GM19455 (cell line): Measurements from ENCODE around the gene ZNF618.

Source experiments
- ATAC-seq: cut with Tn5 transposase; IDR thresholded peaks from one replicate; pipeline ENCODE4 v1.9.1; 2021; ENCODE audit not compliant: unreplicated experiment

ZNF618 gene

DNA sequence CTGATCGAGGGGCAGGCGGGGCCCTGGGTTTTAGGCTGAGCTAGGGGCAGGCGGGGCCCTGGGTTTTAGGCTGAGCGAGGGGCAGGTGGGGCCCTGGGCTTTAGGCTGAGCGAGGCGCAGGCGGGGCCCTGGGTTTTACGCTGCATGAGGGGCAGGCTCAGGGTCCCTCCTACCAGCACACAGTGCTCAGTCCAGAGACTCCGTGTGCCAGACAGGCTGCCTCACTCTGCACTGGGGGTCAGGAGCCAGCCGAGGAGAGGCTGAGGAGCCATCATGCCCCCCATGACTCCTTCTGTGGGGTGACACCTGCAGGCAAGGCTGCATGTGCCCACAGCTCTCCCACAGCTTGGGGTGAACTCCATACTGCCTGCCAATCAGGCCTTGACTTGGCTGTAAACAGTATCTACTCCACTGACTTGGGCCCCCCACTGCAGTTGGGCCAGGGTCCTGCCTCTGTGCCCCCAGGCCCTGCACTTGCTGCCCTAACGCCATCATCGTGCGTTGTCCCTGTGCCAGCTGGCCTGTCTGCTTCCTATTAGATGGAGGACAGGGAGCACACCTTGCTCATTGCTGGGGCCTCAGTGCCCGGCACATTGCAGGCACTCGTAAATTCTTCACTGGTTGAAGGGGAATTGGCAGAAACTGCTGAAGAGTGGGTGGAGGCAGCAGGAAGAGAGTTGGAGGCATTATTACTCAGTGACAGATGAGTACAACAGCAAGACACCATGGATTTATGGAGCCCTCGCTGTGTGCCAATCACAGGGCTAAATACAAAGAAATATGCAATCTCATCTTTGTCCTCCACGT is 123.3 kb downstream of the ZNF618 start:
- ATAC-seq, result no peak

DNA sequence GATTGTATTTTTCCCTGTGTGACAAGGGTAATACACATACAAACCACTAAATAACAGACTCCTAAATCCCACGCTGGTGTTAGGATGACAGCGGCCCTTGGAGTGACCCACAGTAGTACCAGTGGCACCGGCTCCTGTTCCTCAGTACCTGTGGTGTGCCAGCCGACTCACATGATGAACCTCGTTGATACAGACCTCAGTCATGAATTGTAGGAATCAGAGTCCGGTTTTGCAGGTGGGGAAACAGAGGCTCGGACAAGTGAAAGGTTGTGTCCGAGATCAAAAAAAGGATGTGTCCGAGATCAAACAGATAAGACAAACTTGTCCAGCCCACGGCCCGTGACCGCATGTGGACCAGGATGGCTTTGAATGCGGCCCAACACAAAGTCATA is 124.0 kb downstream of the ZNF618 start:
- no peak for ATAC-seq

DNA sequence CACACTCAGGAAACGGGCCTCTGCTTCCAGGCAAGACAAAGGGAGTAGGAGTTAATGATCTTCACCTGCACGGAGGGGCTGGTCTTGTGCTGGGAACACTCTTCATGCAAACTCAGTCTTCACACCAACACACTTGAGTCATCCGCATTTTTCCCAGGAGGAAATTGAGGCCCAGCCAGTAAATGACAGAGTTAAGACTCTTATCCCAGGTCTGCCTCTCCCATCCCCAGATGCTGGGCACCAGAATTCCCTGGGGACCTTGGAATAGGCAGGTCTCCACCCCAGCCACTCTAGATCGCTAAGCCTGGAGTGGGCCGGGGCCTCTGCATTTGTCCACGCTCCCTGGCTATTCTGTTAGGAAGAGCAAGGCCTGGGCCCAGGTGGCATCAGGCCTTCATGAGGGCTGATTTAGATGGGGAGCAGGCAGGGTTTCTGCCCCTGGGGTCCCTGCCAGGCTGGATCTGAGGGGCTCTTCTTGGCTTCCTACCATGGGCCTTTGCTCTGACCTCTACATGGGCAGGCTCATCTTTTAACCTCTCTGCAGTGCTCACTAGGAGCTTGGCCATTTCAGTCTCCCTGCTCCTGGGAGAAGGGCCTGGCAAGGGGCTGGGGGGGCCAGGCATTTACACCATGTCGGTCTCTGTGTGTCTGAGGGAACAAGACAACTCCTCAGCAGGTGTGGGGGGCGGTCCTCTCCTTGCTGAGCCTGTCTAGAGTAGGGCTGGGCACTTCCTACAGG is 124.7 kb downstream of the ZNF618 start:
- no peak for ATAC-seq

DNA sequence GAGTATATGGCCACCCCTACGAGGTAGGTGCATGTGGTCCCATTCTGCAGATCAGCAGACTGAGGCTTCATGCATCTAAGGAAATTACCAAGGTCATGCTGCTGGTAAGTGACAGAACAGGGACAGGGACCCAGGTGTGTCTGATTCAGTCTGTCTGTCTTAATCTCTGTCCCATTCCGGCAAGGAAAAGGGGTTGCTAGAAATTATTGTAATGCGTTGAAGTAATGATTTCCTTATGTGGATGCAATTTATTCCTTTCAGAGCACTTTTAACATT is 125.2 kb downstream of the ZNF618 start:
- ATAC-seq, result no peak

DNA sequence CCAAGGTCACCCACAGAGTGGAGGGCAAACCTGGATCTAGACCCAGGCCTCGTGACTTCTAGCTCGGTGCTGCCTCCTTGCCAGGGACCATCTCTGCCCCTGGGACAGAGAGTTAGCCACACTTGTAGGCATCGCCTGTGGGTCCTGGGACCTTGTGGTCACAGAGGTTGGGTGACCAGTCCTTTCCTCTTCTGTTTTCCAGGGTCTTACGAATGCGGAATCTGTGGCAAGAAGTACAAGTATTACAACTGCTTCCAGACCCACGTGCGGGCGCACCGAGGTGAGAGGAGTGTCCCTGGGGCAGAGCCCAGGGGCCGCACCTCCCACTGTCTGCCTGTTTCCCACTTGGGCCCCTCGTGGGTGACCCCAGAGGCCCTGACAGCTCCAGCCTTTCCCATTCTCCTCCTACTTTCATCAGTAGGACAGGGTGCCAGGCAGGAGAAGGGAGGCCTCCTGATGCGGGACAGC is 125.7 kb downstream of the ZNF618 start:
- ATAC-seq, result no peak

DNA sequence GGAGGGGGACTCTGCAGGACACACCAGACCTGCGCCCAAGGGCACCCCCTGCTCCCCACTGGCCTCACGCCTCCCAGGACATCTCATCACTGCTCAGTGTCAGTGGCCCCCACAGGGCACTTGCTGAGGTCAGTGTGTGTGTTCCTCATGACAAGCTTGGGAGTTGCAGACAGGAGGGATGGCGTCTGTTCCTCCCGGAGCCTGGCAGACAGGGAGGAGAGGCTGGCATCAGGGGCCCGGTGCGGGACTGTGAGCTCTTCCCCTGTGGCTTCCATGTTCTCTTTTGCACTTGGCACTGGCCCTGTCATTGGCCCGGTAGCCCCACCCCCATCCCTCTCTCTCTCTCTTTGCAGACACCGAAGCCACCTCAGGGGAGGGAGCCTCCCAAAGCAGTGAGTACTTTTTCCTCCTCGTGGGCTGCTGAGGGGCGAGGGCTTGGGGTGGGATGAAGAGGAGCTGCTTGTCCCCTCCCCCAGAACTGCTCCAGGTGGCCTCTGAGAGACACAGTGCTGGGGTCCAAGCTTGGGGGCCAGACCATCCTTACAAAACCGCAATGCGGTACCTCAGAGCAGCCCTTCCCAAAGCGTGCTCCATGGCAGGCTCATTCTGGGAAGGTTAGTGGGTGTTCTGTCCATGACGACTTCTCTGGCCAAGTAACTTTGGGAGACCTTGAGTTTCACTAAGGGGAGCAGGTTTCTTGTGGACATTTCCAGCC is 126.3 kb downstream of the ZNF618 start:
- no peak for ATAC-seq

DNA sequence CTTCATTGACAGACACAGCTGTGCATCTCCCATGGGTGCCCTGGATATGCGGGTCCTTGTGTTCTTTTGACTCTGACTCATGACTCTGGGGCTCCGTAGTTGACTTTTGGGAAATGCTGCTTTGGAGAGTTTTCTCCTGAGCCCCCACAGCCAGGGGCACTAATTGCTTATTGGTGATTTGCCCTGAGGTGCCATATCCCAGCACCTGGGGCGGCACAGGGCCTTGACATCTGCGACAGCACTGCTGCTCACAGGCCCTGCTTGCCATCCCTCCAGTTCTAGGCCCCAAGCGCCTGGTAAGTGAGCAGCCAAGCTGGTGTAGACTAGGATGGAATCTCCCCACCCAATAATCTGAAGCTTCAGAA is 126.9 kb downstream of the ZNF618 start:
- ATAC-seq, result no peak

DNA sequence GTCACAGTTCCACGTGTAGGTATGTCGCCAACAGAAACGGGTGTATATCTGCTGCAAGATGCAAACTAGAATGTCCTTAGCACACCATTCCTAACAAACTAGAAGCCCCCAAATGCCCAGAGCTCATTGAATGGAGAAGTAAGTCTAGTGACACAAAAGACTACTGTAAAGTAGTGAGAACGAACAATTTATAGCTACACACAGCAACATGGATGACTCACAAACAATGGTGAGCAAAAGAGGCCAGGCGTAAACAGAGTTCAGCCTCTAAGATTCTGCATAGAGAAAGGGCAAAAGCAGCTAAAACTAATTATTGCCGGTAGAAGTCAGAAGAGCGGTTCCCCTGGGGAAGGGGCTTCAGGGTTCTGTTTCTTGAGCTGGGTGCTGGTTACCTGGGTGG is 127.2 kb downstream of the ZNF618 start:
- ATAC-seq, result no peak

DNA sequence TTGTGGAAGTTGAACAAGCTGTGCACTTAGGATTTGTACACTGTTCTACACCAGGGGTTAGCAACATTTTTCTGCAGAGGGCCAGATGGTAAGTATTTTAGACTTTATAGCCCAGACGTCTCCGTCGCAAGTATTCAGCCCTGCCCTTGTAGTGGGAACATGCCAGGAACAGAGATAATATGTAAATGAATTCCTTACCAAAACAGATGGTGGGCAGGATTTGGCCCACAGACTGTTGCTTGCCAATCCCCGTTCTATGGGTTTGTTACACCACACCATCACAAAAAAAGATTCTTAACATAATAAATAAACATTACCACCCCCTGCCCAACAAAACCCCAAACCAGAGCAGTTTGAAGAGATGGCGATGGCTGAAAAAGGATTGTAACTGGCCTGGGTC is 127.6 kb downstream of the ZNF618 start:
- no peak for ATAC-seq

DNA sequence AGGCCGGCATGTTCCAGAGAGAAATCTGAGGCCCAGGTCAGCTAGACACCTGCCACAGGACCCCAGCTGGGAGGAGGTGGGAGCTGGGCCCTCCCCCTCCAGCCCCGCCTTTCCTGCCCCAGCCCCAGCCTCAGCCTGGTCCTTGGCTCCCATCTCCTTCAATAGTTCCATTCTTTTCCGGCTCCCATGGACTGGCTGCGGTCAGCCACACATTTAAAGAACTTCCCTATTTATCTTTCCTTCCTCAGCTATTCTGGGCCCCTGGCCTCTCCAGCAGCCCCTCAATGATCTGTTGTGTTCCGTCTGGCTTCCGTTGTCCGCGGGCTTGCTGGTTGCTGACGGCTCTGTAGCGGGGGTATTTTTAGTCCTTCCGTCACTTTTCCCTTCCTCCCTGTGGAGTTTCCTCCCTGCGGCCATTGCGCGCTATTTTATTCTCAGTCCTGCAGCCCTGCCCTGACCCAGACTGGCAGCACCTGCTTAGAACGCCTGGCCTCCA is 128.2 kb downstream of the ZNF618 start:
- no peak for ATAC-seq

DNA sequence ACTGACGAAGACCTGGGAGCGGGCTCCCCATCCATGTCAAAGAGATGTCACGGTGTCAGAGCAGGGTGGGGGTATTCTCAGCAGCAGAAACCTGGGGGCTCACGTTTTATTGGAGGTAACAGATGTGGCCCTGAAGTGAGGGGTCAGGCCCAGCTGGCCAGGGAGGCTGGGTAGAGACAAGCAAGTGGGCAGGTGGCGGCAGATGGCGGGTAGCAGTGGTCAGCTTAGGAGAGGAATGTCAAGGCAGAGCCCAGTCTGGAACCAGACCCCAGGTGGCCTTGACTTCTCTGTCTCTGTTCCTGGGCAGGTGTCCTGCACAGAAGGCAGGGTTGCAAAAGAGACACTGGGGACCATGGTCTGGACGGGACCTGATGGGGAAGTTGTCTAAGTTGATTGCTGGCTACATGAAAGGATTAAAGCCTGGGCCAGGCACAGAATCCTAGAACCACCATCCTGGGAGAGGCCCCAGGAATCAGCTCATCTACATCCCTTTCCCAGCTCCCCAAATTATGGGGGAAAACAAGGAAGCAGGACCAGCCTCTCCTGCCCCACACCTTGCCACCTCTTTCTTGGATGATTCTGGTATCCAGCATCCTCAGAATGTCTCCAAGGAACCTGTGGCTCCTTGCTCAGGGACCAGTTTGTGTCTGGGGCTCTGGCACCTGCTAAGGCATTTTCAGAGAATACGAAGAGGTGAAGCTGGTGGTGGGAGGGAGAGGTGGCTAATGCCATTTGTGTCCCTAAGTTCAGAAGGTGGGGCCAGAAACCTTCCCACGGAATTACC is 129.5 kb downstream of the ZNF618 start:
- no peak for ATAC-seq

DNA sequence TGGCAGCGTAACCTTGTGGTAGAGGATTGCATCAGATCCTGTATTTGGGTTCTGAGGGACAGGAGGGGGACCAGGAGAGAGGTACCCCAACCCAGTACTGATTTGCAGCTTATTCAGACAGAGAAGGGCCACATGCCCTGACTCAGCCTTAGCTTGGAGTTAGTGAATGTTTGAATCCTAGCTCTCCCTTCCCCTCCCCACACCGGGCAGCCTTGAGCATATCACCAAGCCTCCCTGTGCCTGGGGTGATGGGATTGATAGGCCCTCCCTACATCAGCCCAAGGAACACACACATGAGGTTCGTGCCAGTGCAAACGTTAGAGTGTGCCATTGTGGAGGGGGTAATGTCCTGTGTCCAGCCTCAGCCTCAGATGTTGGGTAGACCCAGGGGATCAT is 130.0 kb downstream of the ZNF618 start:
- no peak for ATAC-seq

DNA sequence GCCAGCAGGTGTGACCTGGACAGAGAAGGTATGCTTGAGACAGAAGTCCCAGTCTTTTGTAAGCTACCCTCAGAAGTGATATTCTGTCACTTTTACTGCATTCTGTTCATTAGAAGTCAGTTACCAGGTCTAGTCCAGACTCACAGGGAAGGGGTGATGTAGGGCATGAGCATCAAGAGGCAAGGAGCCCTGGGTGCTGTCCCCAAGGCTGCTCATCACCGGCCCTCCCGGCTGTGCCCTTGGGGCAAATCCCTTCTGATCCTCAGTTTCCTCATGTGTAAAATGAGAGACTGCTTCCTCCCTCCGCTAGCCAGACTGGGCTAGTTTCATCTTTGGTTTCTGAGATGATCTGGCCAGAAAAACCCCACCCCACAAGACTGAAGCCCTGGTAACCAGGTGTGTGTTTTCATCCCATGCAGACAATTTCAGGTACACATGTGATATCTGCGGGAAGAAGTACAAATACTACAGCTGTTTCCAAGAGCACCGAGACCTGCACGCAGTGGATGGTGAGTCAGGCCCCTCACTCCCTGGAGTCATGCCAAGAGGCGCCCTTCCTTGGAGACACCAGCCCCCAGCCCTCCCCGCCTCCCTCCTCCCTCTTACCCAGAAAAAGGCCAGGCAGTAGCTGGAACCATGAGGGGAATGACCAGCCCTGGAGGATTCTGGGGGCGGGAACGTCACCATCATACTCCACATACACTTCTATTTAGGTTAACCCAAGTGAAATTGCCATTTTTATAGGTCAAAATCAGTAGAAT is 131.0 kb downstream of the ZNF618 start:
- ATAC-seq, result no peak

DNA sequence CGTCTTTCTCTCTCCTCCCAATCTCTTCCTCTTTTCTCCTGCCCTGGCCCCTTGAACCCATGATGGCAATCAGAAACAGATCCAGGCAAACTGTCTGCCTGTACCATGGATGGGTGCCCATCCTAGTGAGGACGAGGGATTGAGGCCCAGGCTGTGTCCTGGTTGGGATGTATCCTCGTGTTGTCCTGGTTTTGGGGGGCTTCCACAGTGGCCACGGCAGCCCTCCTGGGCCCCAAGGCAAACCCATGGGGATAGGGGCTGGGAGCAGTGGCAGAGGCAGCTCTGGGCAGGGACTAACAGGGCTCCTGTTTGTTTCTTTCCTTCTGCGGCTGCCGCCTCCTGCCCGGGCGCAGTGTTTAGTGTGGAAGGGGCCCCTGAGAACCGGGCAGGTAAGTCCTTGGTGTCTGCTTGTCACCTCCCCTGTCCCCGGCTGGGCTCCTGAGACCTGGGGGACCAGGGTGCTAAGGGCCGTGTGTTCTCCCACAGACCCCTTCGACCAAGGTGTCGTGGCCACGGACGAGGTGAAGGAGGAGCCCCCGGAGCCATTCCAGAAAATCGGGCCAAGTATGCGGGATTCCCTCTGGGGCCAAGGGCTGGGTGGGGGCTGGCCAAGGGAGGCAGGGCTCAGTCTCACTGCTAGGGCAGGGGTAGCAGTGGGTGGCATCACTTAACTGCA is 132.0 kb downstream of the ZNF618 start:
- no peak for ATAC-seq

DNA sequence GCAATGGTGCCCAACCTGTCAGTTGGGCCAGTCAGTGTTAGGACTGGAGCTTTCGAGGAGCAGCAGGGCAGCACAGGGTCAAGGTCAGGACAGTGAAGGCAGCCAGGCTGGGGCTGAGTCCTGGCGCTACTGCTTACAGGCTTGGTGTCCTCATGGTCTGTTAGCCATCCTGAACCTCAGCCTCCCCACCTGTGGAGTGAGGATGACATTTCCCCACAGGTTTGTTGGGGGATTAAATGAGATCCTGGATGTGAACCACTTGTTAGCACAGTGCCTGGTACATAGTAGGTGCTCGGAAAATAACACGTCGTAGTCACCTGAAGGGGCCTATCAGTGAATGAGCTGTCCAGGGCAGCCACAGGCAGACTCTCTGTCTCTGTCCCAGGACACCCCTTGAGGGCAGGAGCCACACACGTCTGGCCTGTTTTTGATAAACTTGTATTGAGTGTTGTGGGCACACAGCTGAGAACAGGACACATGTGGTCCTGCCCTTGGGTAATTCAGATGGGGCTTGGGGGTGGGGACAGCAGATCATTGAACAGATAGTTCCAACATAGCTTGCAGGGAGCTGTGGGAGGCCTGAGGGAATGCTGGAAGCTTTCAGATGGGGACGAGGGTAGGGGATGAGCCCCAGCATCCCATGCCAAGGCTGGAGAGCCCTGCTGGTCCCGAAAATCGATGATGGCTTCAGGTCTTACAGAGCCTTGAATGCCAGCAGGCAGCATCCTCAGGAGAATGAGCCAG is 132.7 kb downstream of the ZNF618 start:
- no peak for ATAC-seq

DNA sequence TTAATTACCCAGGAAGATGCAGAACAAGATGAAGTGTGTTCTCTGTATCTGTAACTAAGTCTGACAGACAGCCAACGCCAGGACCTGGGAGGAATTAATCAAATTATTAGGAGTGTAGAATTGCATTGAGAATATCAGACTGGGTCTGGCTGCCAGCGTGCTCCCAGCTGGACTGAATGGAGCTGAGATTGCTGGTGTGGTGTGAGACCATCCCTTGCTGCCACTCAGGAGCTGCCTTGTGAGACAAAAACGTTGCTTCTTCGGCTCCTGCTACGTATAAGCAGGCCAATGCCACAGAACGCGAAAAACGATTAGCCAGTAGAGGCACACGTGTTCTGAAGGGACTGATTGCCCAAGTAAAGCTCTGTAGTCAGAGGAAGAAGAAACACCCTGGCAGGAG is 135.2 kb downstream of the ZNF618 start:
- ATAC-seq, result no peak

DNA sequence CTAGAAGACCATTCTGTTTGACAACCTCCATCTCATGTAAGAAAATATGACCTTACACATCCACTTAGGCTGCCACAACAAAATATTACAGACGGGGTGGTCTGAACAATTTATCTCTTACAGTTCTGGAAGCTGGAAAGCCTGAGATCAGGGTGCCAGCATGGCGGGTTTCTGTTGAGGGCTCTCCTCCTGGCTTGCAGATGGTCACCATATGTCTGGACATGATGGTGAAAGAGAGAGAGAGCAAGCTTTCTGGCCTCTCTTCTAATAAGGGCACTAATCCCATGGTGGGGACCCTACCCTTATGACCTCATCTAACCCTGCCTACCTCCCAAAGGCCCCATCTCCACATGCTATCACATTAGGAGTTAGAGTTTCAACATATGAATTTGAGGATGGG is 136.0 kb downstream of the ZNF618 start:
- ATAC-seq, result no peak

DNA sequence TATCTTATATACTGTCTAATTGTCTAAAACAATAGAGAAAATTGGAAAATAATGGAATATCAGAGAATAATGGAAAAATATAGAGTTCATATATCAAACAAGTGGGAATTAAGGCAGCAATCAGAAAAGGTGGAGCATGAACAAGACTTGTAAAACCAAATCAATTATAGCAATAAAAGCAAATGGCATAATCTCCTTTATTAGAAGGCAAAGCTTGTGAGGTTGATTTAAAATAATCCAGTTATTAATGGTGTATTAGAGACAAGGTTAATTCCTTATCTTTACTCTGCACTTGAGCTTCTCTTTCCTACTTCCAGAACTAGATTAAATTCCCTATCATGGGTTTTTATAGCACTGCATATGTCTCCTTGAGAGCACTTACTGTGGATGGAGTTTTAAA is 137.9 kb downstream of the ZNF618 start:
- ATAC-seq, result no peak

DNA sequence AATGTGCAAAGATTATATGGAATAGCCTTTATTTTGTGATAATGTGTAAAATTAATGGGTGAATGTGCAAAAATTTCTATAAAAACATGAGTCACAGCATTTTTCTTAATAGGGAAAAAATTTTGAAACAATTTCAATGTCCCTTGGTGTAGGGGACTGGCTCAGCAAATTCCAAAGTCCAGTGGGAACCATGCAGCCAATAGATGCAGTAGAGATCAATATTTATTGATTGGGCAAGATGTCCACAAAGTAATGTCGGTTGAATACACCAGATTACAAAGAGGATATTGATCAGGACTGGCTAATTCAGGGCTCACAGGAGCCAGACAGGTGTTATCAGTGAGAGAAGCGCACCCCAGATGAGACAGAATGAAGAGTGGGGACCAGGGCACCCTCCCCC is 139.5 kb downstream of the ZNF618 start:
- no peak for ATAC-seq
